SH-SY5Y (cell line): ENCODE results near the gene USP17L10.
"Not testable (repeated sequence)": the region's sequence is repeated elsewhere in the genome, so short reads cannot be mapped to it uniquely, and the experiment has no call there.

Experiments used
- GATA2 ChIP-seq: IDR thresholded peaks from 2 replicates; pipeline ENCODE4 v1.6.1; 2011; ENCODE audit warnings: mild to moderate bottlenecking, low read depth, low read length
- GATA3 ChIP-seq: IDR thresholded peaks from 2 replicates; pipeline ENCODE4 v1.6.1; 2011; ENCODE audit warnings: low read depth, mild to moderate bottlenecking, low read length, moderate library complexity

DNA sequence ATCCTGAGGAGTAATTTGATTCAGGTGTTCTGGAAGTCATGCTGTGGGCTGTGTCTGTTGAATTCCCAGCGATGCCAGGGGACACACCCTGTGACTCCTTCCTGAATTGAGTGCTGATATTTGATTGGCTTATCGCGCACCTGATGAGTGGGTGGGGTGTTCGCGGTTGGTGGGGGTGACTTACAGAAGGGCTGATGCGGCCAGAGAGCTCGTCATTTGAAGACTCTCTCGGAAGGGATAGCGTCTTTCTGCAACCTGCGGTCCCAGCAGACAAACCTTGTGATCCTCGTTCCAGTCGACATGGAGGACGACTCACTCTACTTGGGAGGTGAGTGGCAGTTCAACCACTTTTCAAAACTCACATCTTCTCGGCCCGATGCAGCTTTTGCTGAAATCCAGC is 23.6 kb downstream of the USP17L10 start, which contains the start of gene USP17L15:
- TF ChIP-seq GATA2, GATA3: not testable (repeated sequence)
